ENCODE data around the gene PLA2G4C. TPM values are rescaled to one million over a fixed set of nuclear protein-coding genes. Genes with fewer than 3 reads are reported as not detected.

PLA2G4C gene
- total and polyA plus RNA-seq, 2 of the 8 experiments (the other 6 are each of a cell fraction or from before 2014, with no cell fraction given): 14.9 to 20.5 TPM

DNA sequence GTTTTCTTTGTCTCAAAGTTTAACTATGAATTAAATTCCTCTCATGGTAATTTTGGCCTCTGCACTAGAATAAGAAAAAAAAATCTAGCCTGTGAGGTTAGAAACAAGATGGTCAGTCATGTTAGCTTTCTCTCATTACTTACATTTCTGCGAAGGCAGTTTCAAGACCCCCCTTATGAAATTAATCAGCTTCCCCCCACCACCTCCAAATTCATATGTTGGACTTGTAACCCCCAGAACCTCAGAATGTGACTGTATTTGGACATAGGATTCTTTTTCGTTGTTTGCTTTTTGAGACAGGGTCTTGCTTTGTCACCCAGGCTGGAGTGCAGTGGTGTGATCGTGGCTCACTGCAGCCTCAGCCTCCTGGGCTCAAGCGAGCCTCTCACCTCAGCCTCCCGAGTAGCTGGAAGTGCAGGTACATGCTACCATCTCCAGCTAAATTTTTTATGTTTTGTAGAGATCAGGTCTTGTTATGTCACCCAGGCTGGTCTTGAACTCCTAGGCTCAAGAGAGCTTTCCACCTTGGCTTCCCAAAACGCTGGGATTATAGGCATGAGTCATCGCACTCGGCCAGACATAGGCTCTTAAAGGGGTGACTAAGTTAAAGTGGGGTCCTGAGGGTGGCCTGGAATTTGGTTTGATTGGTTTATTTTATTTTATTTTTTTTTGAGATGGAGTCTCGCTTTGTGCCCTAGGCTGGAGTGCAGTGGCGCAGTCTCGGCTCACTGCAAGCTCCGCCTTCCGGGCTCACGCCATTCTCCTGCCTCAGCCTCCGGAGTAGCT lies 1.4 kb downstream of the PLA2G4C start:
- Histone ChIP-seq H2BK15ac (ENCODE audit: low read length) (no peak overlapping the region), H2BK12ac (ENCODE audit: low read depth, low read length) (no peak overlapping the region), H3K56ac (replicated peaks; ENCODE audit: insufficient read length, low read depth, low read length) (no peak overlapping the region), H3K9me3 (ENCODE audit: insufficient read depth in 2 of 2, low read depth in 1 of 2, low read length in 1 of 2) (no peaks in the 10 kb centered on the region), H2BK20ac (ENCODE audit: low read length) (no peak overlapping the region), H3K18ac (ENCODE audit: extremely low read depth, low read length) (no peak overlapping the region), H3K4me2 (ENCODE audit: insufficient read depth in 1 of 2, low read depth in 2 of 2, low read length in 2 of 2) (no peak overlapping the region), H3K23me2 (ENCODE audit: low read depth, low read length) (peaks cover 2% of the 10 kb centered on the region; the same call in 1 of the 2 replicates), H2AFZ (ENCODE audit: low read length) (no peak overlapping the region), H3K36me3 (ENCODE audit: control insufficient read depth in 2 of 4, insufficient read depth in 4 of 4, low read length in 3 of 4) (no peaks in the 10 kb centered on the region), H3K4me1 (replicated peaks in 1 of 4; ENCODE audit: control insufficient read depth in 3 of 4, insufficient read depth in 4 of 4, low read length in 3 of 4) (peaks cover 0 to 3% (median 0%) of the 10 kb centered on the region in 4 experiments; a peak in 2 of 7 replicates), H3K79me1 (ENCODE audit: low read depth, low read length) (no peaks in the 10 kb centered on the region), H2BK5ac (ENCODE audit: low read depth, low read length) (no peak overlapping the region), H3K27ac (ENCODE audit: low read depth, low read length) (no peak overlapping the region), H3K14ac (ENCODE audit: insufficient read length) (no peak overlapping the region), H3K4me3 (ENCODE audit: extremely low read depth in 1 of 4, insufficient read depth in 2 of 4, low read depth in 3 of 4, low read length in 4 of 4) (no peak overlapping the region), H2AK5ac (ENCODE audit: low read depth, low read length) (no peak overlapping the region), H4K5ac (ENCODE audit: insufficient read length, low read depth, low read length) (no peak overlapping the region), H2BK120ac (replicated peaks; ENCODE audit: low read depth, low read length) (no peak overlapping the region), H3K4ac (replicated peaks; ENCODE audit: insufficient read length, low read depth, low read length) (no peak overlapping the region), H4K8ac (ENCODE audit: extremely low read depth, insufficient read depth, low read length) (no peak overlapping the region), H3K27me3 (replicated peaks in 1 of 4; ENCODE audit: control insufficient read depth in 3 of 4, extremely low read depth in 1 of 4, insufficient read depth in 3 of 4, low read length in 3 of 4) (no peaks in the 10 kb centered on the region), H3K23ac (ENCODE audit: insufficient read length) (no peak overlapping the region), H3K79me2 (ENCODE audit: control insufficient read depth in 1 of 2, insufficient read depth in 2 of 2, low read length in 2 of 2) (no peaks in the 10 kb centered on the region), H3K9ac (replicated peaks in 1 of 4; ENCODE audit: extremely low read depth in 1 of 4, low read depth in 3 of 4, low read length in 3 of 4) (no peak overlapping the region), H4K20me1 (replicated peaks in 1 of 2; ENCODE audit: control insufficient read depth in 1 of 2, insufficient read depth in 2 of 2, low read length in 2 of 2) (no peaks in the 10 kb centered on the region), H4K91ac (replicated peaks; ENCODE audit: insufficient read length, low read length) (no peak overlapping the region)
- ChIA-PET CTCF (ENCODE audit: partially characterized antibody) (interaction anchor here (1.0 to 12.5 kb wide), 13 partner anchors 8 to 151 kb away, joined by 3 to 183 read pairs (median 4); no protein-coding TSS in a partner anchor), POLR2A (ENCODE audit: partially characterized antibody) (interaction anchor here (0.8 kb wide), 1 partner anchor 9 kb away, joined by 3 read pairs; no protein-coding TSS in a partner anchor)
- FAIRE-seq (no peak), DNase-seq (ENCODE audit: low read depth in 1 of 2, low spot score in 2 of 2) (no peak)
- WGBS, 2 experiments (ENCODE audit: extremely low coverage in 1 of 2, insufficient coverage in 1 of 2, insufficient read length in 1 of 2, insufficient replicate concordance in 2 of 2, low coverage in 1 of 2, low lambda C conversion rate in 2 of 2, missing lambda C conversion rate in 1 of 2): 87% methylated on average over 15 of the region's 15 CpGs; no CpG with 5 or more reads in 1 of the 2 experiments
- no peak for TF ChIP-seq KDM4A (IDR thresholded peaks at IDR 0.05; ENCODE audit: low read depth, low read length, severe bottlenecking)
- no peak for TF ChIP-seq GABPA (IDR thresholded peaks at IDR 0.05; ENCODE audit: borderline replicate concordance, insufficient read depth, low read length)
- no peak for TF ChIP-seq RAD21 (IDR thresholded peaks at IDR 0.05 in 1 of 2, conservative IDR thresholded peaks at IDR 0.05 in 1 of 2; ENCODE audit: low read depth in 2 of 2, low read length in 2 of 2)
- TF ChIP-seq, protein P1, sequence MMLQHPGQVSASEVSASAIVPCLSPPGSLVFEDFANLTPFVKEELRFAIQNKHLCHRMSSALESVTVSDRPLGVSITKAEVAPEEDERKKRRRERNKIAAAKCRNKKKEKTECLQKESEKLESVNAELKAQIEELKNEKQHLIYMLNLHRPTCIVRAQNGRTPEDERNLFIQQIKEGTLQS (IDR thresholded peaks at IDR 0.05; ENCODE audit: insufficient read depth, low read depth, low read length): no peak
- TF ChIP-seq JUN (IDR thresholded peaks at IDR 0.05; ENCODE audit: low read depth, low read length): no peak
- TF ChIP-seq SIX5 (IDR thresholded peaks at IDR 0.05; ENCODE audit: low read depth, low read length): no peak
- TF ChIP-seq, protein P2, sequence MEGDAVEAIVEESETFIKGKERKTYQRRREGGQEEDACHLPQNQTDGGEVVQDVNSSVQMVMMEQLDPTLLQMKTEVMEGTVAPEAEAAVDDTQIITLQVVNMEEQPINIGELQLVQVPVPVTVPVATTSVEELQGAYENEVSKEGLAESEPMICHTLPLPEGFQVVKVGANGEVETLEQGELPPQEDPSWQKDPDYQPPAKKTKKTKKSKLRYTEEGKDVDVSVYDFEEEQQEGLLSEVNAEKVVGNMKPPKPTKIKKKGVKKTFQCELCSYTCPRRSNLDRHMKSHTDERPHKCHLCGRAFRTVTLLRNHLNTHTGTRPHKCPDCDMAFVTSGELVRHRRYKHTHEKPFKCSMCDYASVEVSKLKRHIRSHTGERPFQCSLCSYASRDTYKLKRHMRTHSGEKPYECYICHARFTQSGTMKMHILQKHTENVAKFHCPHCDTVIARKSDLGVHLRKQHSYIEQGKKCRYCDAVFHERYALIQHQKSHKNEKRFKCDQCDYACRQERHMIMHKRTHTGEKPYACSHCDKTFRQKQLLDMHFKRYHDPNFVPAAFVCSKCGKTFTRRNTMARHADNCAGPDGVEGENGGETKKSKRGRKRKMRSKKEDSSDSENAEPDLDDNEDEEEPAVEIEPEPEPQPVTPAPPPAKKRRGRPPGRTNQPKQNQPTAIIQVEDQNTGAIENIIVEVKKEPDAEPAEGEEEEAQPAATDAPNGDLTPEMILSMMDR (IDR thresholded peaks at IDR 0.05; ENCODE audit: control extremely low read depth in 1 of 3, insufficient read depth in 1 of 3, low read depth in 1 of 3, low read length in 3 of 3): no peak
- no peak for TF ChIP-seq CHD1 (IDR thresholded peaks at IDR 0.05; ENCODE audit: low read depth, low read length)
